Kidney epithelial cell (primary cell): ENCODE measurements around the gene TAS2R14. TPM values are rescaled to one million over a fixed set of nuclear protein-coding genes. Genes with fewer than 3 reads are reported as not detected.

ENCODE experiments used
- DNase-seq: peaks from one replicate; pipeline ENCODE4 v3.0.0-alpha.2; 2010; ENCODE audit warnings: low read depth
- H3K27me3 ChIP-seq: 2 replicates; pipeline ENCODE4 v1.6.0; 2011; ENCODE audit warnings: low read length; ENCODE audit not compliant: control insufficient read depth, insufficient read depth
- H3K36me3 ChIP-seq: 2 replicates; pipeline ENCODE4 v1.5.1; 2011; ENCODE audit warnings: low read length; ENCODE audit not compliant: control insufficient read depth, insufficient read depth
- H3K4me3 ChIP-seq: 2 replicates; pipeline ENCODE4 v1.5.1; 2011; ENCODE audit warnings: low read depth, mild to moderate bottlenecking, control low read depth, low read length
- total RNA-seq: library from RNA; depleted of rRNA; stranded (reverse); fragments of >200 nt; gene quantifications from 2 replicates; pipeline ENCODE4 v1.2.3, GENCODE V29; 2015
- TF ChIP-seq, protein P1 (sequence below): IDR thresholded peaks from 2 replicates; pipeline ENCODE4 v1.5.1; 2011; ENCODE audit warnings: mild to moderate bottlenecking, moderate library complexity, low read length, control low read depth, inconsistent platforms; ENCODE audit not compliant: insufficient read depth, poor library complexity, severe bottlenecking

TAS2R14 gene
- total RNA-seq, 1 donor from 2014 or later: 3.1 TPM

GRCh38 chr12:10904686-10905085 lies 34.4 kb downstream of the TAS2R14 start:
- no peaks in the 10 kb centered on the region for H3K27me3 ChIP-seq
- H3K4me3 ChIP-seq: no peak overlapping the region
- no peak for DNase-seq
- H3K36me3 ChIP-seq: no peaks in the 10 kb centered on the region
- TF ChIP-seq, protein P1, sequence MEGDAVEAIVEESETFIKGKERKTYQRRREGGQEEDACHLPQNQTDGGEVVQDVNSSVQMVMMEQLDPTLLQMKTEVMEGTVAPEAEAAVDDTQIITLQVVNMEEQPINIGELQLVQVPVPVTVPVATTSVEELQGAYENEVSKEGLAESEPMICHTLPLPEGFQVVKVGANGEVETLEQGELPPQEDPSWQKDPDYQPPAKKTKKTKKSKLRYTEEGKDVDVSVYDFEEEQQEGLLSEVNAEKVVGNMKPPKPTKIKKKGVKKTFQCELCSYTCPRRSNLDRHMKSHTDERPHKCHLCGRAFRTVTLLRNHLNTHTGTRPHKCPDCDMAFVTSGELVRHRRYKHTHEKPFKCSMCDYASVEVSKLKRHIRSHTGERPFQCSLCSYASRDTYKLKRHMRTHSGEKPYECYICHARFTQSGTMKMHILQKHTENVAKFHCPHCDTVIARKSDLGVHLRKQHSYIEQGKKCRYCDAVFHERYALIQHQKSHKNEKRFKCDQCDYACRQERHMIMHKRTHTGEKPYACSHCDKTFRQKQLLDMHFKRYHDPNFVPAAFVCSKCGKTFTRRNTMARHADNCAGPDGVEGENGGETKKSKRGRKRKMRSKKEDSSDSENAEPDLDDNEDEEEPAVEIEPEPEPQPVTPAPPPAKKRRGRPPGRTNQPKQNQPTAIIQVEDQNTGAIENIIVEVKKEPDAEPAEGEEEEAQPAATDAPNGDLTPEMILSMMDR: no peak

DNA sequence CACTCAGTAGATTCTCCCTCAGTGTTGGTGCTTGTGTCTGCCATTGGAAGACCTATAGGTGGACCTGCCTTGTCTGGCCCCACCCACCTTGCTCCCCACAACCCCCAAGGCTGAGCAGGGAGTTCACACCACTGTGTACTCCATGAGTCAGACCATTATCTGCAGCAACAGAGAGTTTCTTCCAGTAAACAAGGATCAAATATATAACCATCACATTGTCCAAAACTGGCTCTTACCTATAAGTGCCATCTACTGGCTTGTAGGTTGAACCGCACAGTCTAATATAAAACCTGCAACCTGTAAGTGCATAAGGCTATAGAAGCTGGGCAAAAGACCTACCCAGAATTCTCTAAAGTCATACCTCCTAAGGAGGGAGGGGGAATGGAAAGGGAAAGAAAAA lies 37.6 kb downstream of the TAS2R14 start:
- no peaks in the 10 kb centered on the region for H3K27me3 ChIP-seq
- DNase-seq: no peak
- TF ChIP-seq, protein P1: no peak
- H3K4me3 ChIP-seq: no peak overlapping the region
- no peaks in the 10 kb centered on the region for H3K36me3 ChIP-seq

DNA sequence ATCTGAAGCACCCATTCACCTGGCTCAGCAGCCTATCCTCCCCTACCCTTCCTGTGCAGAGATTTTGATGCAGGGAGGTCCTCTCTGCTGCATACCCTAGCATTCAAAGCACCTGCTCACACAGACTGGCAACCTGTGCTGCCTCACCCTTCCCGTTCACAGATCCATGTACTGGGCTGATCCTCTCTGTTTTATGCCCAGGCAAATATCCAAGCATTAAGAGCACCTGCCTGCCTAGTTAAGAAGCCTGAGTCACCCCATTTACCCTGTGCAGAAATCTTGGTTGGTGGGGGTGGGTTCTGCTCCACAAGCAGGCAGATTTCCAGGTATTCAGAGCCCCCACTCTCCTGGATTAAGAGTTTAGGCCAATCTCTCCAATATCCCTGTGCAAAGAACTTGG lies 38.1 kb downstream of the TAS2R14 start:
- TF ChIP-seq, protein P1: no peak
- H3K36me3 ChIP-seq: no peaks in the 10 kb centered on the region
- no peak overlapping the region for H3K4me3 ChIP-seq
- no peak for DNase-seq
- H3K27me3 ChIP-seq: no peaks in the 10 kb centered on the region

DNA sequence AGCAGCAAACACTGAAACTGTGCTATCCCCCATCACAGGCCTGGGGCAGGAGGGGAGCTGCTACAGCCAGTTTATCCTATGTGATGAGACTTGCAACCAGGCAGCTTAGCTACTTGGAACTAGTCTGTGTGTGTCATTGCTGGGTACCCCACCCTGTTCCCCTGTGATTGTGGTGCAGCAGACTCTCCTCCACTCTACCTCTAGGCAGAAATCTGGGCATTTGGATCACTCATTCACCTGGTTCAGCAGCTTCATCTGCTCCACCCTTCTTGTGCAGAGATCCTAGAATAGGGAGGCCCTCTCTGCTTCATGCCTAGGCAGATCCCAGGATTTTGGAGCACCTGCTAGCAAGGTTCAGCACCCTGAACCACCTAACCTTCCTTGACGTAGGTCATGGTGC lies 38.5 kb downstream of the TAS2R14 start:
- TF ChIP-seq, protein P1: no peak
- no peaks in the 10 kb centered on the region for H3K36me3 ChIP-seq
- no peak for DNase-seq
- no peaks in the 10 kb centered on the region for H3K27me3 ChIP-seq
- H3K4me3 ChIP-seq: no peak overlapping the region

- no peak for DNase-seq
- no peak overlapping the region for H3K4me3 ChIP-seq
- no peaks in the 10 kb centered on the region for H3K27me3 ChIP-seq
- no peaks in the 10 kb centered on the region for H3K36me3 ChIP-seq
- TF ChIP-seq, protein P1: no peak
These were observed 42.2 kb downstream of the TAS2R14 start for GRCh38 chr12:10896854-10897253.

GRCh38 chr12:10891937-10892336 lies 47.1 kb downstream of the TAS2R14 start:
- TF ChIP-seq, protein P1: no peak
- H3K27me3 ChIP-seq: no peaks in the 10 kb centered on the region
- no peak for DNase-seq
- H3K36me3 ChIP-seq: no peaks in the 10 kb centered on the region
- no peak overlapping the region for H3K4me3 ChIP-seq
